Activated CD4-positive, alpha-beta T cell treated with anti-CD3 and anti-CD28 coated beads, Interleukin-2, amount 50 U/mL, for 24 hours (primary cell): Measurements from ENCODE around the gene SIM2.

Experiments
- DNase-seq, 2 donors: peaks; one replicate each; pipeline ENCODE4 v3.0.0-alpha.2; 2020; ENCODE audit warnings: low read depth in 1 of 2, low spot score in 1 of 2

The SIM2 gene

DNA sequence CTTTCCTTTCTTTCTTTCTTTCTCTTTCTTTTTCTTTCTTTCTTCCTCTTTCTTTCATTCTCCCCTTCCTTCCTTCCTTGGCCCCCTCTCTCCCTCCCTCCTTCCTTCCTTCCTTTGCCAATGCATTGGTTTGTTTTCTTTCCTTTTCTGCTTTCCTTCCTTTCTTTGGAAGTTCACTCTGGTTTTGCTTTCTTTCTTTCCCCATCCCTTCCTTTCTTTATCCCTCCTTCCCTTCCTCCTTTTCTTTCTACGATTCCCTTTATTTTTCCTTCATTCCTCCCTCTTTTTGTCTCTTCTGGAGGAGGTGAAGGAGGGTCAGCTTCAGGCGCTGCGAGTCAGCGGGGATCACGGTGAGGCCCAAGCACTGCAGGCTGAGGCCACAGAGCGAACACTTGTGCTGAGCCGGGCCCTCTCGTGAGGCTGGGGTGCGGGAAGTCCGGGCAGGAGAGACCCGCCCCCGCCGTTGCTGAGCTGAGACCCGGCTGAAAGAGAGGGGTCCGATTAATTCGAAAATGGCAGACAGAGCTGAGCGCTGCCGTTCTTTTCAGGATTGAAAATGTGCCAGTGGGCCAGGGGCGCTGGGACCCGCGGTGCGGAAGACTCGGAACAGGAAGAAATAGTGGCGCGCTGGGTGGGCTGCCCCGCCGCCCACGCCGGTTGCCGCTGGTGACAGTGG is 1.5 kb downstream of the SIM2 start:
- no peak for DNase-seq

DNA sequence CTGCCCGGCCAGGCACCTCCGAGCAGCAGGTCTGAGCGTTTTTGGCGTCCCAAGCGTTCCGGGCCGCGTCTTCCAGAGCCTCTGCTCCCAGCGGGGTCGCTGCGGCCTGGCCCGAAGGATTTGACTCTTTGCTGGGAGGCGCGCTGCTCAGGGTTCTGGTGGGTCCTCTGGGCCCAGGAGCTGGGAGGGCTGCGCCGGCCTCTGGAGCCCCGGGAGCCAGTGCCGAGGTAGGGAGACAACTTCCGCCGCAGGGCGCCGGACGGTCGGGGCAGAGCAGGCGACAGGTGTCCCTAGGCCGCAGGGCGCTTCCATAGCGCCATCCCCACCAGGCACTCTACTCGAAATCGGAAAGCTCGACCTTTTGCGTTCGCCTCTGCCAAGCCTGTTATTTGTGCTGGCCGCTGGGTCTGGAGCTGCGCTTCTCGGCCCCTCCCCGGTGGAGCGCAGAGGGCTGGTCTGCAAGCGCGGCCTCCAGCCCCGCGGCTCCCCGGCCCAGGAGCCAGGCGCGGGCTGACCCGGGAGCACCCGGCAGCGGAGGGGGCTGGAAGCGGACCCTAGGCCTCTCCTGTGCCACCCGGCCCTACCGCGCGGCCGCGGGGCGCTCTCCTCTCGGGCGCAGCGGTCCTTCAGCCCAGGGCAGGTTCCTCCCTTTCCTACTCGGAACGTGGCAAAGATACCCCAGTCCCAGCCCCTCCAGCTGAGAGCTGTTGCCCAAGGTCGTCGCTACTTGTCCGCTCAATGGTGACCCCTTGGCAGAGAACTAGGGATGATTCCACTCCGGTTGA is 2.2 kb downstream of the SIM2 start:
- DNase-seq: no peak

DNA sequence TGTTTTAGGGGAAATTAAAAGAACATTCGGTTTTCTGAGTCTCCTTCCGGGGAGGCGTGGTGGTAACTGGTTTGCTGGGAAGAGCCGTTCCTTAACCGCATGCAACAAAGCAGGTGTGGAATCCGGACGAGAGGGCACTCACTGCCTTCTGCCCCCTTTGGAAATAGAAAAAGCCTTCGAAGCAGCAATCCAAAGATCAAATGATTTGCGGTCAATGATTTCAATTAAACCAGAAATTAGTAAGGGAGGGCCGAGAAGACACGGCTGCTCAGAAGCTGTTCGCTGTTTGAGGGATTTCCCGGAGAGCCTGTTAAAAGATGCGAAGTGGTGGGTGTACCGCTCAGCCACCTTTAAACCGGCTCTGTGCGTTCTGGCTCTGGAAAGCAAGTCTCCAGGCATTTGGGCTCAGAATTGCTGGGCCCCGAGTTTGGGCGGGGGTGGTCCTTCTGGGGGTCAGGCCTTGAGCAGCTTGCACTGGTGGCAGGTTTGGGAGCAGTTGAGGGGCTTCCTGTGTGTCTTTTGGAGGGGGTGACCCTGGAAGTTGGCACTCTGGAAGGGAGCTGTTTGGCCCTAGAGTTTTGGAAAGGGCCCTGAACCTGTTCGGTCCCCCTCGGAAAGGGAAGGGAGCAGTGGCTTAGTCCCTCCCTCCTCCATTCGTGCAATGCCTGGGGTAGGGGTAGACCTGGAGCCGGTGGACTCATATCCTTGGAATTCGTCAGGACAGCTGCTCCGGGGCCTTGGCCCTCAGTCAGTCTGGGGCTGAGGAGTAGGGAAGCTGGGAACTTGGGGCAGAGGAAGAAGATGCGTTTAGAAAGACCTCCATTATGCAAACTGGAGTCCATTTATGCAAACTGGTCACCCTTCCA is 3.1 kb downstream of the SIM2 start:
- no peak for DNase-seq

DNA sequence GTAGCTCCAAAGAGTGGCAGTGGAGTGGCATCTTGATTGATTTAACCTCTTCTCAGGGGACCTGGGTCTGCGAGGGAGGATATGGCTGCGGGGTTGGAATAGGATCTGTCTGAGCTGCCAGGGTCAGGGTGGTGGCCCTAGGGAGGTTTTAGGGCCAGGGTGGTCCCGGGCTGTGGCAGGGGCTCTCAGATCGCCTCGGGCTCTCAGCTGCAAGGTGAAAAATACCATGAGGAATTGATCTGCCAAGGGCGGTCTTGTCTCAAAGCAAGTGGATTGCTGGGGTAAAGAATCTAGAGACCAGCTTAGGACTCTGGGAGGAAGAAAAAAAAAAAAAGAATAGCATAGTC is 3.7 kb downstream of the SIM2 start:
- DNase-seq: no peak

DNA sequence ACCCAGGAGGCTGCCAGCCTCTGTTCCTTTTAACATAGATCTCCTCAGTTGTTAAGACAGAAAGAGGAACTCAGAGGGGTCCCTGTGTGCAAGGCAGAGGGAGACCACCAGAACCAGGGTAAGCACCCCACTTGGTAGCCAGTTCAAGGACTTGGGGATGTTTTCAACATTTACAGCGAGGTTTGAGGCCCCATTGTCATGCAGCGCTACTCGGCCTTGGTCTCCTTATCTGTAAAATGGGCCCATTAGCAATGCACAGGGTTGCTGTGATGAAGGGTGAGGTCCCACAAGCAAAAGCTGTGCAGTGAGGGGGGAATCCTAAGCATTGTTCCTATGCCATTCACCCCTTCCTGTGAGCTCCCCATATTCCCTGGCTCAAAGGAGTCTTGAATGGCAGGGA is 4.2 kb downstream of the SIM2 start:
- no peak for DNase-seq

DNA sequence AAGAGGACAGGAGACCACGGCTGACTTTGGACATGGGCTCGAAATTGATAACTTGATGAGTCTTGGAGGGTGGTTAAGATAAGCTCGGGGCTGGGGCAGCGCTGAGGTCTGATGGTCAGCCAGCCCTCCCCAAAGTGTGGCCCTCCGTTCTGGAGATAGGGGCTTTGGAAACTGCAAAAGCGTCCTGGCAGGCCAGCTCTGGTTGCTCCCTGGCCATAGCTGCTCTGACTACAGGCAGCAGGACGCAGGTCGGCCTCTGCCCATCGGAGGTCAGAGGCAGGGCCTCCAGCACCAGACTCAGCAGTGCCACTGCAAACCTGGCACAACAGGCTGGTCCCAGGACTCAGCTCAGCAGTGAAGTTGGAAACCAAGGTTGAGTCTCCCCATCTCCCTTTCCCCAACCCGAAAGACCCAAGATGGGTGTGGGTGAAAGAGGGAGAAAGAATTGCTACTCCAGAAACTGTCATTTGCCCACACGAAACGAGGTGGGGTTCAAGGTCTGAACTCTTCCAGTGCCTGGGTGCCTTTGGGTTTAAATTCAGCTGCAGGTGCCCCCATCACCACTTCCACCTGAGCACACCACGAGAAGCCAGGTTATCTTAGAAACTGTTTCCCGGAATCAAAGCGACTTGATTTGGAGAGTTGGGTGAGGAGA is 4.8 kb downstream of the SIM2 start:
- DNase-seq: no peak

DNA sequence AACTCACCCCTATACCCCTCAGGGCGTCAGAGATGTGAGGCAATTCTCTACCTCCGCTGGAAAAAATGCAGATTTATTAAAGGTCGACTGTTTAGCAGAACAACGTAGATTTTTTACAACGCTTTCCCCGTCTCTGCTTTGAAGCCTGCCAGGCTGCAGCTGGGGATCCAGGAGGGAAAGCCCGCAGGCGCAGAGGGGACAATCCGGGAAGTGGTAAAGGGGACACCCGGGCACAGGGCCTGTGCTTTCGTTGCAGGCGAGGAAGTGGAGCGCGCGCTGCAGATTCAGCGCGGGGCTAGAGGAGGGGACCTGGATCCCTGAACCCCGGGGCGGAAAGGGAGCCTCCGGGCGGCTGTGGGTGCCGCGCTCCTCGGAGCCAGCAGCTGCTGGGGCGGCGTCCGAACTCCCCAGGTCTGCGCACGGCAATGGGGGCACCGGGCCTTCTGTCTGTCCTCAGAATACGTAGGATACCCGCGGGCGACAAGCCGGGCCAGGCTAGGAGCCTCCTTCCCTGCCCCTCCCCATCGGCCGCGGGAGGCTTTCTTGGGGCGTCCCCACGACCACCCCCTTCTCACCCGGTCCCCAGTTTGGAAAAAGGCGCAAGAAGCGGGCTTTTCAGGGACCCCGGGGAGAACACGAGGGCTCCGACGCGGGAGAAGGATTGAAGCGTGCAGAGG is 5.5 kb downstream of the SIM2 start:
- no peak for DNase-seq

DNA sequence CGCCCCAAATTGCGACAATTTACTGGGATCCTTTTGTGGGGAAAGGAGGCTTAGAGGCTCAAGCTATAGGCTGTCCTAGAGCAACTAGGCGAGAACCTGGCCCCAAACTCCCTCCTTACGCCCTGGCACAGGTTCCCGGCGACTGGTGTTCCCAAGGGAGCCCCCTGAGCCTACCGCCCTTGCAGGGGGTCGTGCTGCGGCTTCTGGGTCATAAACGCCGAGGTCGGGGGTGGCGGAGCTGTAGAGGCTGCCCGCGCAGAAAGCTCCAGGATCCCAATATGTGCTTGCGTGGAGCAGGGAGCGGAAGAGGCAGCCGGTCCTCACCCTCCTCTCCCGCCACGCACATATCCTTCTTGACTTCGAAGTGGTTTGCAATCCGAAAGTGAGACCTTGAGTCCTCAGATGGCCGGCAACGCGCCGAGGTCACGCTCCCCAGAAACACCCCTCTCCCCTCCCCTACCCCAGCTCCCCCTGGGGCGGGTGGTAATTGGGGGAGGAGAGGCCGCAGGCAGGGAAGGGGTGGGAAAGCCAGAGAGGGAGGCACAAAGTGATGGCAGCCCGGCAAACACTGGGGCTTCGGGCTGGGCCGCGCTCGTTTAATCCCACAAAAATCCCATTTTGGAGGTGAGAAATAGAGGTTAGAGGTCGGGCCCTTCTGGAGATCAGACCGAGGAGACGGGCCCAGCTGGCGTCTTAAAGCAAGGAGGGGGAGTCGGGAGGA is 6.2 kb downstream of the SIM2 start:
- no peak for DNase-seq

DNA sequence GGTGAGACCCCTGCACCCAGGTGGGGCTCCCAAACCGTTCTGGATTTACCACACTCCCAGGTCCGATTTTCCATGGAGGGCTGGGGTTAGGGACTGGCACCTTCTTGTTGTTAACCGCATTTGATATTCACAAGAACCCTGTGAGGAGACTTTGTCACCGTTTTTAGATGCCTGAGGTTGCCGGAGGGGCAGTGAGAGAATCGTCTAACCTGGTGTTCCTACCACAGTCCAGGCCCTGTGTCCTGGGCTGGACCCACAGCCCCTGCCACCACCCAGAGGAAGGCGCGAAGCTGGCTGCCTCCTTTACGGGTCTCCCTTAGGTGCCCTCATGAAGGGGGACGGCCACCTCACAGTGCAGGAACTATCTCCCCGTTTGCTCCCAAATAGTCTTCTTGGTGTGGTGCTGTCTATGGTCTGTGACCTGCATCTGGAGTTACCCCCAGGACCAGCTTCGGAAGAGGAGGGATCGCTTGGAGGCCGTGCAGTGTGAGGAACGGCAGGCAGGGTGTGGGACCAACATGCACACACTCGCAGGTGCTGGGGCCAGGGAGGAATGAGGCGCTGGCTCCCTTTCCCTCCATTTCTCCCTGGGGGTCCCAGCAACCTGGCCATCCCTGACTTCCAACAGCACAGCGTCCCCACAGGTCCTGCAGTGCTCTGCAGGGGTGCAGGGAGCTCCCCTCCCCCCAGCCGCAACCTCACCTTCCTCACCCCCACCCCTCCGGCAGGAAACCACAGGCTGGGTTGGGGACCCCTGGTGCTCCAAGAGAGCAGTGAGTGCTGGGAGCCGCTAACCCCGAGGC is 7.0 kb downstream of the SIM2 start:
- DNase-seq: no peak

DNA sequence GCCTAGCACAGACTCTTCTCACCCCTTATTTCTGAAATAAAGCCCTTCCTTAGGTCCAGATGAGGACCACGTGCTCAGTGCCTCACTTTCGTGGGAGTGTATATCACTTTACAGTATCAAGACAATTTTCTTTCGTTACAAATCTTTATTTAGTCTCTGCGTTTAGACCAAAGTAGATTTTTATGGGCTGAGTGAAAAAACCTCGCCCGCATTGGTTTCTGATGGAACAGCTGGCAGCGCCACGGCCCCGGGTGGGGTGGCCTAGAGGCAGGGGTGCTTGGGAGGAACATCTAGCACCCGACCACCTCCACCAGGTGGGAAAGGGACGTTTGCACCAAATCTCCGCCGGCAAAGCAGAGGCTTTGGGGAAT is 7.6 kb downstream of the SIM2 start:
- DNase-seq: no peak

DNA sequence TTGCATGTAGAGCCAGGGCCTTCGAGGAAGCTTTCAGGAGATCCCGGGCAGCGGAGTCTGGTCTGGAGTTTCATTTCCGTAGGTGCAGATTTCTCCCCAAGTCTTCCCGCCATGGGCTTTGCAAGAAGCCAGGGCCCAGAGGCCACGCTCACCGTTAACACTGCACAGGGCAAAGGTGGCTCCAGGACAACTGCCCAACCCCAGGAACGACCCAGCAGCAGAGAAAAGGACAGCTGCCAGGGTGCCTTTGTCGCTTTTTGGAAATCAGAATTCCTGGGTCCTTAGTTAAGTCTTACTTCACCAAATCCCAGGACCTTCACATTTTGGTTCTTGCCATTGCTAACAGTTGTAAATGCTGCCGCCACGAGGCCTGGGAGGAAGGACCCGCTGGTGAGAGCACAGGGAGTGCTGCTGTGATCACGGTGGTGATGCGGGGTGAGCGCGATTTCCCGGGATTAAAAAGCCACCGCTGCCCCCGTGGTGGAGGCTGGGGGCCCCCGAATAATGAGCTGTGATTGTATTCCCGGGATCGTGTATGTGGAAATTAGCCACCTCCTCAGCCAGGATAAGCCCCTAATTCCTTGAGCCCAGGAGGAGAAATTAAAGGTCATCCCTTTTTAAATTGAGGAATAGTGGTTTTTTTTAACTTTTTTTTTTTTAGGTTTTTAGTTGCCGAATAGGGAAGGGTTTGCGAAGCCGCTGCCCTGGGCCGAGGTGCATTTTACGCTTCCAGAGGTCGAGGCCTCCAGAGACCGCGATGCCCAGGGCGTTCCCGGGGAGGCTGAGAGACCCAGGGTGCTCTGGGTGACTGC is 8.2 kb downstream of the SIM2 start:
- no peak for DNase-seq

DNA sequence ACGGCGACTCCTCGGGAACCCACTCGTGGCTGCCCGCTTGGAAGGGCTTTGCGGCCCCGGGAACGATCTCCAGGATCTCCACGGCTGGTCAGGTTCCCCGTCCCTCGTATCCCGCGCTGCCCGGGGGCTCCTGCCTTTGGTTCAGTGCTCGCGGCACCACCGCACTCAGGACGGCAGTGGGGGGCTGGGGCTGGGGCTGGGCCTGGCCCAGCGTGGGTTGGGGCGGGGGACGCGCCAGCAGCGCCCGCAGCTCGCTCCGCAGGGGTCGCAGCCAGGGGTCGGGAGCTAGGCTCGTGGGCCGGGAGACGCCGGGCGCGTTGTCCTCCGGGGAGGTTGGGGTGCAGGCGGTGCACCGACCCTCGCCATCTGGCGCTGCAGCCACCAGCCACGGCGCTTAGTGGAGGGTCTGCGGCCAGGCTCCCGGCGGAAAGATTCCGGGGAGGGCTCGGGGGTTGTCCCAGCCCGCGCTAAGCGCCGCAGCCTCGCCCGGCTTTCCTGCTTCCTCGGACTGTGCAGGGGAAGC is 8.9 kb downstream of the SIM2 start:
- no peak for DNase-seq

DNA sequence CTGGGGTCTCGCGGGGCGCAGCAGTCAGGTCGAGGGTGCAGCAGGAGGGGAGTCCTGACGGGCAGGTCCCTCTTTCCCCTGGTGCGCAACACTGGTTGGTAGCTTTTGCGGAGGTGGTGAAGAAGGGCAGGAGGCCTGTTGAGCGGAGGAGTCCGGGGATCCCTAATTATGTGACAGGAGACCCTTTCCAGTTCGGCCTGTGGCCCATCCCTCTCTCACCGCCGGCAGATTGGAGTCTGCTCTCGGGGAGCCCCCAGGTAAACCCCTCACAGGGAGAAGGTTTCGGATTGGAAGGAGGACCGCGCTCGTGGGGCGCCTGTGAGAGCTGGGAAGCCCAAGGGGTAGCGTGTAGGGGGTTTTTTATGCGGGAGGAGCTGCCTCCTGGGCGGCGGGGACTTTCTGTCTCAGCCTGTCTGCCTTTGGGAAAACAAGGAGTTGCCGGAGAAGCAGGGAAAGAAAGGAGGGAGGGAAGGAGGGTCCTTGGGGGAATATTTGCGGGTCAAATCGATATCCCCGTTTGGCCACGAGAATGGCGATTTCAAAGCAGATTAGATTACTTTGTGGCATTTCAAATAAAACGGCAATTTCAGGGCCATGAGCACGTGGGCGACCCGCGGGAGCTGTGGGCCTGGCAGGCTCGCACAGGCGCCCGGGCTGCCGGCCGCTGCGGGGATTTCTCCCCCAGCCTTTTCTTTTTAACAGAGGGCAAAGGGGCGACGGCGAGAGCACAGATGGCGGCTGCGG is 9.5 kb downstream of the SIM2 start:
- DNase-seq: no peak

DNA sequence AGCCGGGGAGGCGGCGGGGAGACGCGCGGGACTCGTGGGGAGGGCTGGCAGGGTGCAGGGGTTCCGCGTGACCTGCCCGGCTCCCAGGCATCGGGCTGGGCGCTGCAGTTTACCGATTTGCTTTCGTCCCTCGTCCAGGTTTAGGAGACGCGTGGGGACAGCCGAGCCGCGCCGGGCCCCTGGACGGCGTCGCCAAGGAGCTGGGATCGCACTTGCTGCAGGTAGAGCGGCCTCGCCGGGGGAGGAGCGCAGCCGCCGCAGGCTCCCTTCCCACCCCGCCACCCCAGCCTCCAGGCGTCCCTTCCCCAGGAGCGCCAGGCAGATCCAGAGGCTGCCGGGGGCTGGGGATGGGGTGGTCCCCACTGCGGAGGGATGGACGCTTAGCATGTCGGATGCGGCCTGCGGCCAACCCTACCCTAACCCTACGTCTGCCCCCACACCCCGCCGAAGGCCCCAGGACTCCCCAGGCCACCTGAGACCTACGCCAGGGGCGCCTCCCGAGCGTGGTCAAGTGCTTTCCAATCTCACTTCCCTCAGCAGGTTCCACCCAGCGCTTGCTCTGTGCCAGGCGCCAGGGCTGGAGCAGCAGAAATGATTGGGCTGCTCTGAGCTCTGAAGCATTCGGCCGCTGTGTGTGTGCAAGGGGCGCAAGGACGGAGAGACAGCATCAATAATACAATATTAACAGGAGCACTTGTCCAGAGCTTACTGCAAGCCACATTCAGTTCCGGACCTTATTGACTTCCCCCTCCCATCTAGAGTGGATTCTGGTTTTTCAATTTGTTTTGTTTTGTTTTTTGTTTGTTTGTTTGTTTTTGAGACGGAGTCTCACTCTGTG is 10.3 kb downstream of the SIM2 start:
- DNase-seq: no peak

DNA sequence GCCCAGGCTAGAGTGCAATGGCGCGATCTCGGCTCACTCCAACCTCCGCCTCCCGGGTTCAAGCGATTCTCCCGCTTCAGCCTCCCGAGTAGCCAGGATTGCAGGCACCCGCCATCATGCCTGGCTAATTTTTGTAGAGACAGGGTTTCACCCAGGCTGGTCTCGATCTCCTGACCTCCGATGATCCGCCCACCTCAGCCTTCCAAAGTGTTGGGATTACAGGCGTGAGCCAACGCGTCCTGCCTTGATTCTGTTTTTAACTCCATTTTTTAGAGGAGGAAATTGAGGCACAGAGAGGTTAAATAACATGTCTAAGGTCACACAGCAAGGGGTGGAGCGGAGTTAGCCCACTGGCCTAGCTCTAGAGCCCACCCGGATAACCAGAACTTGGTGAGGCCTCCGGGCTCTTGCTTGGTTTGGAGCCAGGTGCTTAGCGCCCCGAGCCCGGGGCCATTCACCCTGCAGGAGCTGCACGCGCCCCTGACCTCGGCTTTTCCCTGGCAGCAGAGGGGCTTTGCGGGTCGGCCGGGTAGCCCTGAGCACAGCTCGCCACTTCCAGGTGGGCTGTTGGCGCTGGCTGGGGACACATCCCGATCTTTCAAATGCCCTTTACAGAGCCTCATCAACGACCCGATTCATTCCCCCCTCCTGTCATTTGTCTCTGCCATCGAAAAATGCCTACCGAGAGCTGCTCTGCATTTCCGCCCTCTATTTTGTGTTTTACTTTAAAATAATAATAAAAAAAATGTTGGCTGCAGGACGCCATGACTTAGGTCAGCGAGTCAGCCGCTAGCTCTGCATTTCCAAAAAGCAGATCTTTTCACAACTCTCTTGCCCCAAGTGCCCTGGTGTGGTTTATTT is 11.2 kb downstream of the SIM2 start:
- no peak for DNase-seq

DNA sequence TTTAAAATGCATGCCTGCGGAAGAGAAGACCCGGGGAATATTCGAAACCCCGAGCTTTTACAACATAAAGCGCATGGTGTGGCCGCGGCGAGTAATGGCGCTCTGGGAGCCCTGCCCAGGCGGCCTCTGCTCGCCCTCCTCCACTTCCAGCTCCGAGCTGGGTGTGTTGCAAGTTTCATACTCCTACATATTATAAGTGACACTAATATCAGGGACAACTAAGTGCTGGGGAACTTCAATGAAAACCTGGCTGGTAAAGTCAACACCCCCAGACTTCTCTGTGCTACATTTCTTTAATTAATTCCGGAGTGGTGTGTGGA is 11.8 kb downstream of the SIM2 start:
- no peak for DNase-seq
